ENCODE measurements around the gene MPP4.
A peak's percentile ranks its signal among the peaks of the same experiment; 100 is the strongest.

MPP4 gene

GRCh38 chr2:201669865-201670264 lies 28.6 kb downstream of the MPP4 start:
- no peak for DNase-seq

GRCh38 chr2:201668402-201668910 lies 30.0 kb downstream of the MPP4 start:
- no peak for DNase-seq

- DNase-seq = no peak
These were observed 34.1 kb downstream of the MPP4 start for GRCh38 chr2:201664334-201664733.

DNA sequence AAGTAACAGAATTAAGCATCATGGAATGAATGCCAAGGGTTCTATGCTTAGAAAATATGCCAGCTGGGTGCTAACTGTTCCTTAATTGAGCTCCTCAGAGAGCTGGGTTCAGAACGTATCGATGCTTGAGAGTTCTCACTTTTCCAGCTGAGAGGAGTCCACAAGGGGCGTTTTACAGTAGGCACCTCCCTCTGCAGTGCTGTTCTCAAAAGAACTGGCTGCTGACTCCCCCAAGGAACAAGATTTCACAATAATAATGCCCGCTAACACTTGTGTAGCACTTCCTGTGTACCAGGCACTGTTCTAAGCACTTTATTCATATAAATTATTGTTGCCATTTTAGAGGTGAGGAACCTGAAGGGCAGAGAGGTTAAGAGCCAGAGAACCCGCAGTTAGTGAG lies 37.1 kb downstream of the MPP4 start:
- no peak for DNase-seq

DNA sequence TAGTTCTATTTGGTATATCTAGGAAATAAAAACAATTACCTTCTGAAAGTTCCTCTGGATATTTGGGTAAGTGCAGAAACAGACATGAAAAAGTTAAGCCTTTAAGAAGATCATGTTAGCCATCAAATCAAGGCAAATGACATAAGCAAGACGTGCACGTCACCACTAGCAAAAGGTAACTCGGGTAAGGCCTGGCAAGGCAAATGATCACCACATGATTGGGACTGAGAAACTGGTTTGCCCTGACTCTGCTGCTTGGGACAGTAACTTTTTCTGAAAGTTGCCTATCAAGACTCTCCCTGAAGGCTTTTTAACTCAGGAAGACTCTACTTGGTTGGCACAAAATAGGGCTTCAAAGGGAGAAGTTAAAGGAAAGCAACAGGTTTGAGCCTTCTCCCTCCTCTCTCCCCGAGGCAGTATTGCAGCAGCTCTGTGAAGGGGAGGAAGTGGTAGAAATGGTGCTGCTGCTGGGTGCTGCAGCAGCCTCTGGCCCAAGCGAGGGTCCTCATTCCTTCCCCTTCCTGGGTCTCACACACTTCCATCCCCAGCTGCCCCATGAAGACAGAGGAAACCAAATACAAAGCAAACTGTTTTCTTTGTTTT lies 38.0 kb downstream of the MPP4 start:
- DNase-seq = no peak

DNA sequence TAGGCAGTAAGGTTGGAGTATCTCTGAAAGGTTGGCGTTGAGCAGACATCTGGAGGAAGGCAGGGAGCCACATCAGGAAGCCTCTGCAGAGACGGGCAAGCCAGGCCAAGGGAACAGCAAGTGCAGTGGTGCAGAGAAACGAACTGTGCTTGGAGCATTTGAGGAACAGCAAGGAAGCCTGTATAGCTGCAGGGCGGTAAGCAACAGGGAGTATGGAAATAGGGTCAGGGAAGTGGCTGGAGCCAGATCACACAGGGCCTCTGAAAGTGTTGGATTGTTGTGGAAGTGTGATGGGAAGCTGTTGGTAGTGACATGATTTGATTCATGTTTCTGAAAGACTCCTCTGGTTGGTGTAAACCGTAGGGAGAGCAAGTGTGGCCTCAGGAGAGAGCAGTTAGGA lies 41.7 kb downstream of the MPP4 start:
- DNase-seq = no peak

DNA sequence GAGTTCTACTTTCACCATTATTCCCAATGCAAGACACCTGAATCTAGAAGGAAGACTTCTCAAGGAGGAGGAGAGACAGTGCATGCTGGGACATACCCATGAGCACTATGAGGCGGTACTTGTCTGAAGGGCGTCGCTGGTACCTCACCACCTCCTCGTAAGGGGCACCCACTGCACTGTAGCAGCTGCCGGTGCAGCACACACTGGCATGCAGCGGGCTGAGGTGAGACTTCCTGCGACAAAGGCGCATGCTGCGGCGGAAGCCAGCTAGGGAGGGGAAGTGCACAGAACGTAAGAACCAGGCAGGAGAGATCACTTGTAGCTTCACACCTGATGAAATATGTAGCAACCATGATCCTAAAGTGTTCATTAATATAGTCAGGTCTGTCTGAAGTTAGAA lies 42.3 kb downstream of the MPP4 start:
- DNase-seq = no peak

DNA sequence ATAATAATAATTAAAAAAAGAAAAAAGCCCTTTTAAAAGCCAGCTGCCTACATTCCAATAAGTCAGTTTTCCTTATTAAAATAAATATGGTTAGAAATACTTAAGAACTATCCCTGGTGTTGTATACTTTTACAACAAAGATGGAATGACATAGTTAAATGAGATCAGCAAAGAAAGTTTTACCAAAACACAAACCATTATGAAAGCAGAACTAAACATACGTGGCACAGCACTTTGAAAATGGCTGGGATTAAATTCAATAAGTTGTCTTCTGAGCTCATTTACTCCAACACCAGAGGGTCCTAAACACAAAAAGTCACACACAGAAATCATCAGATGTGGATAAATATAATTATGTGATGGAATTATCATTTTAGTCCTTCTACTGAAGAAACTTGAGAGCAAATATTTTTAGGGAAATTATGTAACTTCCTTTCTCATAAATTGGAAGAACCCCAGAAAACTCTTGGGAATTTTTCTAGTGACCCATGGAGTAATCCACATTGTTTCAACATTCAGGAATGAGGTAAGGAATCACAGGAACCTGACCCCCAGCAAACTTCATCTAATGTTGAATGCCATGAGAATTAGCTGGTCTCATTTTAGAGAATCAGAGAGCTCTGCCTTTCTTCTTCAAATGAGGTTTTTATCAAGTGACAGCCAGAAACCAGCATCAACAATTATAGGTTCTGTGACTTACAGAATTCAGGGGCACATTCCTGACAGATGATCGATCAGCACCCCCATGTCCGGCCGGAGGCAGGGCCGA lies 43.6 kb downstream of the MPP4 start:
- DNase-seq = no peak

DNA sequence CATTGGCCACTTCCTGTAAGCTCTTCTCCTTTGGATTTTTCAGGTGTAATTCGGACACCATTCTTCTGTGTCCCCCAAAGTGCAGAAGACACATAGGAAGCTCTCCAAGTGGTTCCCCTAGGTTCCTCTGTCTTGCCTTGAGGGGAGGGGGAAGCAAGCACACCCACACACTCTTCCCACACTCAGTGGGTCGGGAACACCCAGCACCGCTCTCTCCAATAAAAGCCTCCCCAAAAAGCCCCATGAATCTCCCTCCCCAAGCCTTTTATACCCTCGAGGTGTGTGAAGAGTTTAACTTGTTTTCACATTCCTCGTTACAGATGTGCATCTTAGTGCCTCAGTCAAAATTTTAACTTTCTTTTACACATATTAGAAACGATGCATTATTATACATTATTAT lies 45.2 kb downstream of the MPP4 start:
- no peak for DNase-seq

DNA sequence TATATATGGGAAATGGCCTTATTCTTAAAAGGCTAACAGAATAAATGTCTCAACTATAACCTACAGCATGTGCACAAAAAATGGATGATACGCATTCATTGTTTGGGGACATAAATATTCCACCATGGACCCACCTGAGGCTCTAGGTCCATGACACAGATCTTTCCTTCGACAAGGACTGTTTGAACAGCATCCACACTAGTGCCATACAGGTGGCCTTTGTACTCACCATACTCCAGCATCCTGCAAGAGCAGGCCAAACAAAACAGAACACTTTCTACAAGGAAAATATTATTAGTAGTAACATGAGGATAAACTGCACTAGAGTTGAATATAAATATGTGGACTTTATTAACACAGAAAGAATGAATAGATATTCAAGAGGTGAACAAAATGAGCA lies 49.0 kb downstream of the MPP4 start:
- DNase-seq = no peak

DNA sequence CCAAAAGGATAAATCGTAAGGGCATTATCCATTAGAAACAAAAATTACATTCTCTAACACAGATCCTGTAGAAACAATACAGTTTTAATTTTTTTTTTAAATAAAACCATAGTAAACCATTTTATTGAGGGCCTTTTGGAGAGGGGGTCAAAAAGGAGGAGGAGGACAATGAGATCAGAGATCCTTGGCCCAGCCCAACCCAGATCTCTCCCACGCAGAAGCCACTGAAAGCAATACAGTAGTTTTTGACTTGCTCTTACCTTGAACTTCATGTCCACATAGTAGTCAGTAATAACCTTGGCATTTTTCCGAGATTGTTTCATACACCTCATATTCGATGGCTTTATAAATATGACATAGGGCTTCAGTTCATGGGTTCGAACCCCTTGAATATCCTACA lies 51.0 kb downstream of the MPP4 start:
- DNase-seq = no peak

DNA sequence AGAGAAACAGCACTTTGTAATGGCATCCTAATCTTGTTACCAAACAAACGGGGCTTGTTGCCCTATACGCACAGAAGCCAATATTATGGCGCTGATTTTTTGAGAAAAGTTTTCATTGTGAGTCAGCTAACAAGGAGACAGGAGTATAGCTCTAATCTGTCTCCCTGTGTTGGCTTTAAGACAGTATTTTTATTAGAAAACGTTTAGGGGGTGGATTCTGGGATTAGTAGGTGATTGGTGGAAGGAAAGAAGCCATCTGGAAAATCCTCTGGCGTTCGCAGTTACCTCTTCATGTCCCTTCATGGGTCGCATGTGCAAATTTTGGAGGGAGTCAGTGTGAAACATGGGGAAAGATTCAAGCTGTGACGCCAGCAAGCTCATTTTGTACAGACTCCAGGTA lies 54.4 kb downstream of the MPP4 start:
- DNase-seq = no peak

GRCh38 chr2:201643216-201643890 lies 55.1 kb downstream of the MPP4 start, which contains the start of gene TMEM237:
Gene TMEM237 (minus strand): TSS chr2:201643503. CDS start chr2:201643400, 103 bp downstream.
- no peak for DNase-seq

- DNase-seq = peak; percentile 30
These were observed 55.7 kb downstream of the MPP4 start for GRCh38 chr2:201642579-201643215.

DNA sequence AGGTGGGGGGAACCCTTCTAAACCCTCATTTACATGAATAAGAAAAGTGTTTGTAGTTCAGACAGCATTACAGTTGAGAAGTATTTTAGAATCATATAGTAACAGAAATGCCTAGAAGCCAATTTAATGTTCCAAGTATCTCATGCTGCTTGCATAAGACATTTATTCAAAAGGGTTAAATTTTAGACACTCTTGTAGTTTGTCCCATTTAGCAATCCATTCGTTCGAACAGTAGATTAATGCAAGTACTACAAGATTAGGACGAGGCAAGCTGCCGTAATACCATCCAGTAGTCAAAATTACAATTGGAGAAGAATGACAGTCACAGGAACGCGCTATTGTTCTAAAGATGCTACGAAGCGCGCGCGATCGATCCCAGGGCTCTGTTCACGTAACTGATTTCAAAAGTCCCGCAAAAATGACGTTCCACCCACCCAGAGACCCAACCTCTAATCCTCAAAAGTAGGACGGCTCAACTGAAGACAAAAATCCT lies 56.3 kb downstream of the MPP4 start:
- DNase-seq = no peak

DNA sequence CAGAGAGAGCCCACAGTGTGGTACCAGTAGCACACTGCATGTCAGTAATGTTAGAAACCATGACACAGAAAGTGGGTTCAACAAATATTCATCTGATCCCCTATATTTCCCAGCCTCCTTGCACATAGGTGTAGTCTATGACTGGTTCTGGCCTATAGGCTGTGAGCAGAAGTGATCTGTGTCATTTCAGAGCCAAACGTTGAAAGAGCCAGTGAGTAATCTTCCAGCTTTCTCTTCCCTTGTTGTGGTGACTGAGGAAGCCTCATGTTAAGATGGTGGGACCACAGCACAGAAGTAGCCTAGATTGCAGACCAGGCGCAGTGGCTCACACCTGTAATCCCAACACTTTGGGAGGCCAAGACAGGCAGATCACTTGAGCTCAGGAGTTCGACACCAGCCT lies 59.2 kb downstream of the MPP4 start:
- no peak for DNase-seq

GRCh38 chr2:201638326-201638725 lies 60.1 kb downstream of the MPP4 start:
- DNase-seq = no peak

- DNase-seq = no peak
These were observed 64.7 kb downstream of the MPP4 start for GRCh38 chr2:201633661-201634249.

DNA sequence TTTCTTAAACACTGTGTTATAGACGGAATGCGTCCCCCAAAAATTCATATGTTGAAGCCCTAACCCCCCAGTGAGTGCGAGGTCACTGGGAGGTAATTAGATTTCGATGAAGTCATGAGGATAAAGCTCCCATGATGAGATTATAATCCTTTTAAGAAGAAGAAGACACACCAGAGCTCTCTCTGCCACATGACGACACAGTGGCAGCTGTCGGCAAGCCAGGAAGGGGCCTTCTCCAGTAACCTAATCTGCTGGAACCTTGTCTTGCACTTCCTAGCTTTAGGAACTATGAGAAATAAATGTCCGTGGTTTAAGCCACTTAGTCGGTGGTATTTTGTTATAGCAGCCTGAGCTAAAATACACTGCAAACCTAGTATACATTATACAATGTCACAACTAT lies 67.4 kb downstream of the MPP4 start:
- no peak for DNase-seq

DNA sequence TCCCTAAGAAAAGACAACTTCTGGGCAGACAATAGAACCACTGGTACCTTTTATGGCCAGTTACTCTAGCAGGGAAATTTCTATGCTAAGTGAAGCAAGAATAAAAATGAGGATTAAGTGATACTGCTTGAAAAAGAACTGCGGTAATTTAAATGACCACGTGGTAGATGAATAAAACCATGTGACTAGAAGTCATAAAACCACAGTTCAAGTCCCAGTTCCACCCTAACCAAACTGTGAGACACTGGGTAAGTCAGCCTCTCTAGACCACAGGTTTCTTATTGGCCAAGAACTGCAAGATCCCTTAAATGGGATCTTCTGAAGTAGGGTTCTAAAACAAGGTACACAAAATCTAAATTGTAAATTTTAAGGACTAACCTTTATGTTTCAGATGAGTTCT lies 67.9 kb downstream of the MPP4 start:
- no peak for DNase-seq

GRCh38 chr2:201628545-201628944 lies 69.9 kb downstream of the MPP4 start:
- no peak for DNase-seq

DNA sequence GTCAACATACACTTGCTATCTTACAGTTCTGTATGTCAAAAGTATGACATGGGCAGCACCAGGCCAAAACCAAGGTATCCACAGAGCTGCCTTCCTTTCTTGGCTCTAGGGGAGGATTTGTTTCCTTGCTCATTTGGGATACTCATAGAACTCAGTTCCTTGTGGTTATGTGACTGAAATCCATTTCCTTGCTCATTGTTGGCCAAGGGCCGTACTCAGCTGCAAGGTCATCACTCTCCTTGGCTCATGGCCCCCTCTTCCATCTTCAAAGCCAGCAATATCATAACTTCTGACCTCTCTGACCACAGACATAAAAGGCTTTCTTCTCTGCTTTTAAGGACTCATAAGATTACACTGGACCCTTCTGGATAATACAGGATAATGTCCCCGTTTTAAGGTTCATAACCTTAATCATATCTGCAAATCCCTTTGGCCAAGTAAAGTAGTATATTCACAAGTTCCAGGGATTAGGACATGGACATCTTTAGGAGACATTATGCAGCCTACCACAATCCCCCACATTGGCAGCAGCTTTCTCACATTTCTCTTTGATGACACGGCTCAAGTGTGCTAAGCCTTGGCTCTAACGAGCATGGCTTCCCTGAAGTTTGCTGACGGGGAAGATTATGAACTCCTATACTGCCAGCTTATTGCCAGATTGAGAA lies 76.0 kb downstream of the MPP4 start:
- no peak for DNase-seq

Measured in SHP77 treated with DMSO at 0.1 percent for 48 hours (cell line).